Kidney glomerular epithelial cell (primary cell): Measurements from ENCODE around the gene SMO.
"Not testable (repeated sequence)": the region's sequence is repeated elsewhere in the genome, so short reads cannot be mapped to it uniquely, and the experiment has no call there.

Source experiments
- DNase-seq: peaks from one replicate; lab custom pipeline; 2025; lab: John Stamatoyannopoulos, UW

SMO gene

DNA sequence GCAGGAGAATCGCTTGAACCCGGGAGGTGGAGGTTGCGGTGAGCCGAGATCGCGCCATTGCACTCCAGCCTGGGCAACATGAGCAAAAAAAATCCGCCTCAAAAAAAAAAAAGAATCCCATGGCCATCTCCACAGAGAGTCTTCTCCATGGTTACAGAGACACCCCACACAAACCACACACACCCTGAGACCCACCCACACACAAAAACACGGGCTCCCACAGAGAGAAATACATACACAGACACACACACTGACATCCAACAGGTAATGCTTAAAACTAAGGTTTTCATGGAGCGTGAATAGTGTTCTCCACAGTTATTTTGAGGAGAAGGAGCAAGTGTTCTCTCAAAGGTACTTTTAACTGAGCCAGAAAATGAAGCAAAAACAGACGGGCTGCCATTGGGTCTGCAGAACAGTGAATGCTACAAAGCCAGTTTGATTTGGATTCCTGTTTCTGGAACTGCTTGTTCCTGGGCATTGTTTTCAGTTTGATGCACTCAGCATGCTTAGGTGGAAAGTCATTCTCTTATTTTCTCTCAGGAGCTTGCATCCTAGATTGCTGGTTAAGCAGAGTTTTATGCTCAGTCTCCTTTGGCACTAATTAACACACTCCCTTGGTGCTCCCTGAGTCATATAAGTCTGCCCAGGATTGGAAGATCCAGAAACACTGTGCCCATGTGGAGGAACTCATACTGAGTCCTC is 51.8 kb downstream of the SMO start:
- DNase-seq: peak; percentile 64

- DNase-seq: no peak
Observed at GRCh38 chr7:129244220-129244619, 55.8 kb downstream of the SMO start.

DNA sequence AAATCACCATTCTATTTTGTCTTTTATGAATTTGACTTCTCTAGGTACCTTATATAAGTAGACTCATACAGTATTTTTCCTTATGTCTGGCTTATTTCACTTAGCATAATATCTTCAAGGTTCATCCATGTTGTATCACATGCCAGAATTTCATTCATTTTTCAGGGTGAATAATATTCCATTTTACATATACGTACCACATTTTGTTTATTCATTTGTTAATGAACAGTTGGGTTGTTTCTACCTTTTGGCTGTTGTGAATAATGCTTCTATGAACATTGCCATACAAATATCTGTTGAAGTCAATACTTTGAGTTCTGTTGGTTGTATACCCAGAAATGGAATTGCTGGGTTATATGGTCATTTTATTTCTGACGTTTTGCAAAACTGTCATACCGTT is 57.1 kb downstream of the SMO start:
- DNase-seq: no peak

GRCh38 chr7:129247087-129247486 is 58.7 kb downstream of the SMO start:
- no peak for DNase-seq

- DNase-seq: no peak
Observed at GRCh38 chr7:129252128-129252527, 63.7 kb downstream of the SMO start.

DNA sequence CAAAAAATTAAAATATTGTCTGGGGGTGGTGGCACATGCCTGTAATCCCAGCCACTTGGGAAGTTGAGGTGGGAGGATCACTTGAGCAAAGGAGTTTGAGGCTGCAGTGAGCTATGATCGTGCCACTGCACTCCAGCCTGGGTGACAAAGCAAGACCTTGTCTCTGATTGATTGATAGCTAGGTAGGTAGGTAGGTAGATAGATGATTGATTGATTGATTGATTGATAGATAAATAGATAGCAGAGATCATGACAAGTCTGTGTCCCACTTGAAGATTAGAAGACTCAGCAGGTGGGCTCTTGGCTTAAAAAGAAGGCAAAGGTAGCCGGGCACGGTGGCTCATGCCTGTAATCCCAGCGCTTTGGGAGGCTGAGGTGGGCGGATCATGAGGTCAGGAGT is 64.2 kb downstream of the SMO start:
- not testable (repeated sequence) for DNase-seq

- DNase-seq: no peak
Observed at GRCh38 chr7:129255800-129256199, 67.4 kb downstream of the SMO start.

GRCh38 chr7:129256221-129256620 is 67.8 kb downstream of the SMO start:
- no peak for DNase-seq

- DNase-seq: no peak
Observed at GRCh38 chr7:129257168-129257567, 68.7 kb downstream of the SMO start.

GRCh38 chr7:129258649-129259389 is 70.4 kb downstream of the SMO start:
- no peak for DNase-seq

DNA sequence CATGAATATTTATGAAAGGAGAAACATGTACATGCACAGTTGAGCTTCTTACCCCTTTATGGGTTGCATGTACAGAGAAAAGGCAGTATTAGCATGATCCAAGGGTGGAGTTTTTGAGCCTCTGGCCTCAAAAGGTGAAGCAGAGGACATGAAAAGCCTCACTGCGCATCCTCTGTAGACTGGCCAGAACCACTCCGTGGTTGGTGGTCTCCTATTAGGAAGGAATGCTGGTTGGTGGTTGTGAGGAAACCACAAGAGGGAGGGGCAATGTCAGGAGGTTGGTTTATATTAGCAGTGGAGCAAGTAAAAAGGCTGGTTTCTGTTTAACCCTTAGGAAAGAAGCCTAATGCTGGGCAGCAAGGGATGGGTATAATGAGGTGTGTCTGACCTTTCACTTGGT is 73.9 kb downstream of the SMO start:
- no peak for DNase-seq
